ENCODE data around the gene GJA9.

Gene GJA9

GRCh38 chr1:38867208-38867607 is 14.2 kb downstream of the GJA9 start:
- TF ChIP-seq CTCF (IDR thresholded peaks at IDR 0.05; ENCODE audit: low read length, missing control alignments): no peak
- DNase-seq (ENCODE audit: low read depth): no peak

GRCh38 chr1:38865112-38865715 is 16.2 kb downstream of the GJA9 start:
- DNase-seq (ENCODE audit: low read depth): no peak
- TF ChIP-seq CTCF (IDR thresholded peaks at IDR 0.05; ENCODE audit: low read length, missing control alignments): peak; percentile 4
- H3K4me3 ChIP-seq (replicated peaks; ENCODE audit: low read depth, low read length): no peak overlapping the region

More at GRCh38 chr1:38867208-38867607, 14.2 kb downstream of the GJA9 start:
- no peak overlapping the region for H3K4me3 ChIP-seq (replicated peaks; ENCODE audit: low read depth, low read length)

DNA sequence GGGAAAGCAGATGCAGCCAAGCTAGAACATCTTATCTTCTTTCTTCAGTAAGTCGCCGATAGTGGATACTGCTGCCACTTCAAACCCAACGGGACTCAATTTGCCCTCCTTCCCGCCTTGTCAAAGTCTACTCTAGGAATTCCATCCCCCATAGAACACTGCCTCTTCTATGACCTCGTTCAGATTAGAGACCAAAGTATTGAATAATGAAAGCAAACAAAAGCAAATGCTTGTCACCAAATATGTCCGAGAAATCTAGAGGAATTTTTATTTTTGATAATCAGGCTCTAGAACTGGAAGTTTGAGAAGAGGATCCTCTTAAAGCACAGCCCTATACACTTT is 21.0 kb downstream of the GJA9 start:
- DNase-seq (ENCODE audit: low read depth): no peak
- no peak for TF ChIP-seq CTCF (IDR thresholded peaks at IDR 0.05; ENCODE audit: low read length, missing control alignments)
- peak overlapping the region; percentile 86 for H3K4me3 ChIP-seq (replicated peaks; ENCODE audit: low read depth, low read length)

GRCh38 chr1:38859561-38860453 is 21.6 kb downstream of the GJA9 start, which contains the start of gene RRAGC:
RRAGC (minus strand) TSS chr1:38859772; CDS start chr1:38859646, 126 bp downstream.
- peak; percentile 98 for DNase-seq (ENCODE audit: low read depth)
- no peak for TF ChIP-seq CTCF (IDR thresholded peaks at IDR 0.05; ENCODE audit: low read length, missing control alignments)
- peak within 1 kb of the TSS; percentile 86 for H3K4me3 ChIP-seq (replicated peaks; ENCODE audit: low read depth, low read length)

GRCh38 chr1:38858833-38859560 is 22.4 kb downstream of the GJA9 start:
- TF ChIP-seq CTCF (IDR thresholded peaks at IDR 0.05; ENCODE audit: low read length, missing control alignments): no peak
- peak; percentile 60 for DNase-seq (ENCODE audit: low read depth)
- H3K4me3 ChIP-seq (replicated peaks; ENCODE audit: low read depth, low read length): peak overlapping the region; percentile 86

GRCh38 chr1:38852780-38853179 is 28.6 kb downstream of the GJA9 start:
- no peak overlapping the region for H3K4me3 ChIP-seq (replicated peaks; ENCODE audit: low read depth, low read length)
- DNase-seq (ENCODE audit: low read depth): no peak
- no peak for TF ChIP-seq CTCF (IDR thresholded peaks at IDR 0.05; ENCODE audit: low read length, missing control alignments)
